Spinal cord (tissue), 10 donors: ENCODE measurements around the gene BARHL1. TPM values are rescaled to one million over a fixed set of nuclear protein-coding genes. Genes with fewer than 3 reads are reported as not detected.

Experiments used
- DNase-seq, 6 donors: peaks; one replicate each; pipeline versions ENCODE4 v3.0.0 to v3.0.0-alpha.2; 2013 to 2015; ENCODE audit warnings: low spot score in 6 of 6, low read depth in 4 of 6
- H3K27ac ChIP-seq: one replicate; pipeline ENCODE4 v1.5.1; 2013; ENCODE audit warnings: low read depth, low read length, control low read depth
- H3K27me3 ChIP-seq: one replicate; pipeline ENCODE4 v1.6.1; 2013; ENCODE audit warnings: low read length; ENCODE audit not compliant: control insufficient read depth, insufficient read depth
- H3K36me3 ChIP-seq: one replicate; pipeline ENCODE4 v1.6.1; 2013; ENCODE audit warnings: low read length; ENCODE audit not compliant: control insufficient read depth, insufficient read depth
- H3K4me1 ChIP-seq: one replicate; pipeline ENCODE4 v1.6.1; 2013; ENCODE audit warnings: low read length; ENCODE audit not compliant: control insufficient read depth, insufficient read depth
- H3K4me3 ChIP-seq: one replicate; pipeline ENCODE4 v1.5.1; 2013; ENCODE audit warnings: low read depth, low read length, control low read depth
- H3K9me3 ChIP-seq: one replicate; pipeline ENCODE4 v1.6.1; 2013; ENCODE audit warnings: low read length; ENCODE audit not compliant: control insufficient read depth, insufficient read depth
- WGBS: methylation state at CpG from one replicate; pipeline ENCODE4 v1.1.5; 2013; ENCODE audit warnings: missing lambda C conversion rate; ENCODE audit not compliant: insufficient coverage; 5-methylcytosine and 5-hydroxymethylcytosine counted together
- polyA plus RNA-seq, 2 donors: library from polyadenylated mRNA; unstranded; fragments of 120-200 nt; gene quantifications; one replicate each; pipeline ENCODE4 v1.2.1, GENCODE V29; 2013; ENCODE audit not compliant: insufficient read length in 2 of 2
- total RNA-seq, 2 donors: library from RNA; depleted of rRNA in 1 of 2; stranded (reverse); fragments of 120-200 nt in 1 of 2; fragments of >200 nt in 1 of 2; gene quantifications; one replicate each; pipeline versions ENCODE4 v1.2.3 to v1.2.4, GENCODE V29; 2013 to 2014
- donor health status: healthy.

Gene BARHL1
- total and polyA plus RNA-seq, 4 donors: 2.0 to 3.3 (median 3.2) TPM; not detected in 1

DNA sequence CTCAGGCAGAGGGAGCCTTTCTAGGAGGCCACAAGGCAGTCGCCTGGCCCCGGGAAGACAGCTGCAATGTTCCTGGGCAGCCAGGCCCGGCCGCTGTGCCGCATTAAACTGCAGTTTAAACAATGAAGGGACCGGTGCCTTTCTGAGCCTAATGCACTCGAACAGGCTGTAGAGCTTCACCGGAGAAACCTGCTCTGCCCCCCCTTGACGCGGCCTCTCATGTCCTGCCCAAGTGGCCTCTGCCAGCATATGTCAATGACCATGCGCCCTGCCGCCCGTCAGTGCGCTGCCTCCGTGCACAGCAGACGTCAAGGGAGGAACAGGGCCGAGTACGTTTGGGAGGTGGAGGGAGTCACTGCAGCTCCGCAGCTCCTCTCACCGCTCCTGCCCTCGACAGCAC is 38.4 kb upstream of the BARHL1 start:
- H3K4me1 ChIP-seq: peaks cover 15% of the 10 kb centered on the region
- no peak overlapping the region for H3K27ac ChIP-seq
- peak in 1 of 6 donors; percentile 42 for DNase-seq
- no peaks in the 10 kb centered on the region for H3K36me3 ChIP-seq
- no peak overlapping the region for H3K4me3 ChIP-seq
- peaks cover 5% of the 10 kb centered on the region for H3K27me3 ChIP-seq
- WGBS: 40% methylated on average over 20 of the region's 21 CpGs
- H3K9me3 ChIP-seq: no peaks in the 10 kb centered on the region

DNA sequence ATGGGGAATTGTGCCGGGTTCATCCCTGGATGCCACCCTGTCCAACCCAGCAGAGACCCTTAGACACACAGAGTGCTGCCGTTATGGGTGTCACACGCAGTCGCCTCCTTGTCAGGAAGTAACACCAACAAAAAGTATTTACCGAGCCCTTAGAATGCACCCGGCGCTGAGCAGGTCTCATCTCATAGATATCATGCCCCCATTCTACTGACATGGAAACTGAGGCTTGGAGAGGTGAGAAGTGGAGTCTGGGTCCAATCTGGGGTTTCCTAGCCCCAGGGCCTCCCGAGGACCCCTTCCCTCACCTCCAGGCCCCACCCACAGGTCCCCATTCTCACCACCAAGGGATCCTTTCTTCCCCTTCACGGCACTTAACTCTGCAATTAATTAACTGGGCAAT is 36.8 kb upstream of the BARHL1 start:
- 34% methylated on average over 2 of the region's 9 CpGs for WGBS
- H3K27me3 ChIP-seq: peaks cover 5% of the 10 kb centered on the region
- no peak overlapping the region for H3K27ac ChIP-seq
- H3K9me3 ChIP-seq: no peaks in the 10 kb centered on the region
- no peaks in the 10 kb centered on the region for H3K36me3 ChIP-seq
- peaks cover 17% of the 10 kb centered on the region for H3K4me1 ChIP-seq
- no peak overlapping the region for H3K4me3 ChIP-seq
- DNase-seq: no peak

DNA sequence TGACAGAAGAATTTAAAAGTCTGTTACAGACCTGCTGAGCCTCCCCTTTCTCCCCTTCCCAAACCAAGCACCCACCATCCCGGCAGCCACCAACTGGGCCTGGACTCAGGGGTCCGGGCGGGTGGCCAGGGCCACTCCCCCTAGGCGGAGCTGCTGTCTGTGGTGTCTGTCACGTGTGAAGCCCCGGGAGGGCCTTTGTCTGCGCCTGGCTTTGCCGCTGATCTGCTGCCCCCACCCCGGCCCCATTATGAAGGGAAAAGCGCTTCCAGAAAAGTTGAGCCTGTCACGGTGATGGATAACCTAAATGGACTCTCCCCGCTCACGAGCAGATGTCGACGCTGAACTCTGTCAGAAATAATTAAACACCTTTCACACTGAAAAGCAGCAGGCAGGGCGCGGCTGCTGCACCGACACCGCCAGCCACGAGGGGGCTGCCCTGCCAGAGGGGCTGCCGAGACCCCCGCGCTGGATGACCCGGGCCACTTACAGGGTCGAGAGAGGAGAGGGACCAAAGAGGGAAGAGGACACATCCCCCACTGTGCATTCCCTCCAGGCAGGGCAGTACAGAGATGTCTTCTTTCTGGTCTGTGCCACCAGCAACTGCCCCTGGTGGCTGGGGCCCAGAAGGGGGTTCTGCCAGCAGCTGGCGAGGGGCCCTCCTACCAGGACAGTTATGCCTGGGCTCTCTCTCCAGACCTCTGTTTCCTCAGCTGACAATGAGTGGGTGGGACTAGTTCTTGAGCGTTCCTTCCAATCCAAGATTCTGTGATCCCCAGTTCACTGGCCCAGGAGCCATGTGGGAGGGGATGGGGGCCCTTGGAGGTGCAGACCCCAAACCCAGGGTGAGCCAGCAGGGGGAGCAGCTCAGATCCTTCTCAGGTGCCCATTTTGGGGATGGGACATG is 36.0 kb upstream of the BARHL1 start:
- WGBS: 2% methylated on average over 24 of the region's 27 CpGs
- no peak overlapping the region for H3K27ac ChIP-seq
- DNase-seq: peak in 4 of 6 donors; percentile 38 to 89 (median 68)
- no peaks in the 10 kb centered on the region for H3K36me3 ChIP-seq
- H3K9me3 ChIP-seq: no peaks in the 10 kb centered on the region
- peaks cover 8% of the 10 kb centered on the region for H3K27me3 ChIP-seq
- peaks cover 17% of the 10 kb centered on the region for H3K4me1 ChIP-seq
- H3K4me3 ChIP-seq: peak overlapping the region; percentile 16

DNA sequence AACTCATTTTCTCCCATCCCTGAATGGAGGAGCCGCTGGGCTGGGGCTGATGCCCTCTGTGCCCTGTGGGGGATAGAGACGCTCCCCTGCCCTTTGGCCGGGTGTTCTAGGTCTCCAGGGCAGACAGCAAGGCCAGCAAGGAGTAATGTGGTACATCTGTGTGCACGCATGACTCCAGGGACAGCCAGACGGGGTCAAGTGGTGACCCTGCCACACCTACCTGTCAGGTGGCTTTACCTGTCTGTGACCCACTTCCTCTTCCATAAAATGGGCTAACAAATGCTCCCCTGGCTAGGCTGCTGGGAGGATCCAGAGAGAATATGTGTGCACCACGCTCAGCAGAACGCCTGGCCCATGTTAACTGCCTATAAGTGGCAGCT is 35.4 kb upstream of the BARHL1 start:
- H3K36me3 ChIP-seq: no peaks in the 10 kb centered on the region
- H3K4me3 ChIP-seq: no peak overlapping the region
- no peak overlapping the region for H3K27ac ChIP-seq
- H3K9me3 ChIP-seq: no peaks in the 10 kb centered on the region
- no peak for DNase-seq
- H3K27me3 ChIP-seq: peaks cover 8% of the 10 kb centered on the region
- peaks cover 17% of the 10 kb centered on the region for H3K4me1 ChIP-seq
- WGBS: 81% methylated on average over 6 of the region's 7 CpGs

DNA sequence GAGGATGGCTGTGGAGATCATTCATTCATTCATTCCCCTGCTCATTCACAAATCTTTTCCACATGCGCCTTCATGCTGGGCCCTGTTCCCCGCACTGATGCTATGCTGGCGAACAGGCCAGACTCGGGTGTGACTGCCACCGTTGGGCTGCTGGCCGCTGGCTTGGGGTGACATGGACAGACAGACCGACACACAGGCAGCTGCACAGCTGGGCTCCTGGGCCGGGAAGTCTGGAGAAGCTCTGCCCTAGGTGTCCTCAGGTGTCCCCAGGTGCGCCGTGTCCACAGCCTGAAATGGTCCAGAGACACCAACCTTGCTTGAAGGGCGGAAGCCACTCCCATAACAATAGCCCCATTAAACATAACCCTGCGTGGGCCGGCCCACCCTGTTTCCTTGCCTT is 35.0 kb upstream of the BARHL1 start:
- 92% methylated on average over 11 of the region's 13 CpGs for WGBS
- no peak overlapping the region for H3K27ac ChIP-seq
- H3K36me3 ChIP-seq: no peaks in the 10 kb centered on the region
- peaks cover 8% of the 10 kb centered on the region for H3K27me3 ChIP-seq
- no peak overlapping the region for H3K4me3 ChIP-seq
- H3K9me3 ChIP-seq: no peaks in the 10 kb centered on the region
- H3K4me1 ChIP-seq: peaks cover 17% of the 10 kb centered on the region
- no peak for DNase-seq

DNA sequence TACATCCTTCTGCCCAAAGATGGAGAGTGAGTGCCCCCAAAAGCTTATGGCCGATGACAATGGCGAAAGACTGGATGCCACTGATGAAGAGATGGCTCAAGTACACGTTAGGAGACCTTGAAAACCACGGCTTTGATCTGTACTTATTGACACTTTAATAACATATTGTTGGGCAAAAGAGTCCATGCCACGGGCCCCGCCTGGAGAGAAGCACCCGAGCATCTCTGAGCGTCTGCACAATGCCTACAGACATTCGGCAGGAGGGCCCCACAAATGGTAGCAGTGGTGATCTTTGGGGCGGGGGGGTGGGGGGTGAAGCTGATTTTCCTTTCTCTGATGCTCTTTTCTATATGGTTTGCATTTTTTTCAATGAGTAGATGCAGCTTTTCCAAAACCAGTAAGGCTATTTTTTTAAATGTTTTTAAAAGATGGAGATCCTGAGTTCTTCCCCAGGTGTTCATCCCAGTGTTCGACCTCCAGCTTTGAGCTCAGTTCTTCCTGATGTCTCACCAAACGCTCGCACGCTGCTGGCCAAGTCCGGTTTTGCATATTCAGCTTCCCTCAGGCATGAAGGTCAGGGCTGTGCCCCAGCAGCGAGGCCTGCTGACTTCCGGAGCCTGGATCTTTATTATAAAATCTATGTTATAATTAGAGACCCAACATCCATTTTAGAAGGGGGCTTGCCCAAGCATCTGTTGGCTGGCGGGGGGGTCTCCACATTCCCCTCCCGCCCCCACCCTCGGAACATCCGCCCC is 34.3 kb upstream of the BARHL1 start:
- no peaks in the 10 kb centered on the region for H3K36me3 ChIP-seq
- H3K4me1 ChIP-seq: peaks cover 17% of the 10 kb centered on the region
- 76% methylated on average over 9 of the region's 21 CpGs for WGBS
- H3K27ac ChIP-seq: no peak overlapping the region
- no peak overlapping the region for H3K4me3 ChIP-seq
- peak in 1 of 6 donors; percentile 23 for DNase-seq
- H3K9me3 ChIP-seq: no peaks in the 10 kb centered on the region
- H3K27me3 ChIP-seq: peaks cover 8% of the 10 kb centered on the region

DNA sequence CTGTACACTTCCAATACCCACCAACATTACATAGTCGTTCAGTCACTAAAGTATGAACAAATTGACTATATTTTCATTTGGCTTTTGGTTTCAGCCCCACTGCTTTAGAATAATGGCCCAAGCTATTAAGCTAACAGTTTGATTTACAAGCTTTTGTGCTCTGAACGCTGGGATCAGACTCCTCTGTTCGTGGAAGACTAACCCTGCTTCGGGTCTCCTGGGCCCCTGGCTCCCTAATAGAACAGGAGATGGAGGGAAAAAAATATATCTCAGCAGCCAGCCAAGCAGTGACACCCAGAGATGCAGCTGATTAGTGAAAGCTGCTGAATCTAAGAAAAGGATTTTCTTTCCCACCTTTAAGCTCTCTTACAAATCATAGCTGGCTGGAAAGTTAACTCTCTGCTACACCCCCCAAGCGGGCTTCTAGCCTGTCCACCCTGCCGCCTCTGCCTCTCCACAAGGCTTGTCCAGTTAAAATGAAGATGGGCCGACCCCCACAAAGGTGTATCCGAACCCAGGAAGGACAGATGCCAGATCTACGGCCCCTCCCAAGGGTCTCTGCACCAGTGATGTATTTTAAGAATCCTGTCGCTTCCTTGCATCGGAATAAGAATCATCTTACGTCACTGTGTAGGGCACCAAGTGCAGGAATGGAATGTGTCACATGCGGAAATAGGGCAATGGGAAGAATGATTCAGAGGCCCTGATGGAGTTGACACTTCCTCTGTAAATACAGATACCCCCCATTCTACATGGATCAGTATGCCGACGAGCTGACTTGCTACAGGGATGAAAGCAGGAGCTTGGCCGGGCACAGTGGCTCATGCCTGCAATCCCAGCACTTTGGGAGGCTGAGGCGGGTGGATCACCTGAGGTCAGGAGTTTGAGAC is 33.4 kb upstream of the BARHL1 start:
- no peaks in the 10 kb centered on the region for H3K36me3 ChIP-seq
- H3K27me3 ChIP-seq: peaks cover 8% of the 10 kb centered on the region
- H3K4me3 ChIP-seq: no peak overlapping the region
- no peaks in the 10 kb centered on the region for H3K9me3 ChIP-seq
- 65% methylated on average over 8 of the region's 17 CpGs for WGBS
- peaks cover 17% of the 10 kb centered on the region for H3K4me1 ChIP-seq
- H3K27ac ChIP-seq: no peak overlapping the region
- DNase-seq: peak in 1 of 6 donors; percentile 80

DNA sequence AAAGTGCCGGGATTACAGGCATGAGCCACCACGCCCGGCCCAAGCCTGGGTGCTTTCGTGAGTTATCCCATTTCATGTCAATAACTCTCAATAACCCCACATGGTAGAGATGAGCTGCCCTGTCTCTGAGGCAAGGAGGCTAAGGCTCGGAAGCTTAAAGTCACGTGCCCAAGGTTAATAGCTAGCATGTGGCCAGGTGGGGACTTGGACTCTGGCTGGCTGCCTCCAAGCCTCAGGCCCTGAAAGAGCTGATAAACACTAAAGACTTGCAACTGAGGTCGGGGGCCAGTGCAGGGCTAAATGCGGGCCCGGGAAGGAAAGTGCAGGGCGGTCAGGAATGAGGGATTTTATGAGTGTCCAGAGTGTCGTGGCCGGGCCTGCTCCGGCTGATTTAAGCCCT is 30.9 kb upstream of the BARHL1 start:
- Histone ChIP-seq H3K4me3 (no peak overlapping the region), H3K9me3 (no peaks in the 10 kb centered on the region), H3K36me3 (no peaks in the 10 kb centered on the region), H3K4me1 (peaks cover 10% of the 10 kb centered on the region), H3K27me3 (peaks cover 4% of the 10 kb centered on the region), H3K27ac (no peak overlapping the region)
- no peak for DNase-seq
- 84% methylated on average over 6 of the region's 13 CpGs for WGBS

DNA sequence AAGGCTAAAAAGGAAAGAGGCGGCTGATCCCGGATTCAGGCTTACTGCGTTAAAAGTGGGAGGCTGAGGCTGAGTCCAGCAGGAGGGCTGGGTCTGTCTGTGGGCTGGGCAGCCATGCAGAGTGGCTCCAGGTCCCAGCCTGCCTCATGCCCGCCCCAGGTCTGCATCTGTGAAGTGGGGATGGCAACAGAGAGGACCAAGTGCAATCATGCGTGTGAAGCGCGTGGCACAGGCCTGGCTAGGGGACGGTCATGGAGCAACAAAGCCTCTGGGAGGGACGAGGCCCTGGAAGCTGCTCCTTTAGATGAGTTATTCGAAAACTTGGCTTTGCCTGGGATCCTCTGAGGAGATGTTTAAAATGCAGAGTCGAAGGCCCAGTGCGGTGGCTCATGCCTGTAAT is 30.4 kb upstream of the BARHL1 start:
- no peak overlapping the region for H3K27ac ChIP-seq
- H3K9me3 ChIP-seq: no peaks in the 10 kb centered on the region
- WGBS: 73% methylated on average over 12 of the region's 12 CpGs
- H3K4me1 ChIP-seq: peaks cover 8% of the 10 kb centered on the region
- no peak overlapping the region for H3K4me3 ChIP-seq
- H3K27me3 ChIP-seq: peaks cover 4% of the 10 kb centered on the region
- no peaks in the 10 kb centered on the region for H3K36me3 ChIP-seq
- DNase-seq: no peak
